GM12892 (cell line): ENCODE data around the gene ACAA1.

ENCODE experiments used
- POLR2A ChIP-seq: IDR thresholded peaks from 2 replicates; pipeline ENCODE4 v1.6.1; 2011; ENCODE audit warnings: low read depth, low read length, control low read depth
- POLR2AphosphoS5 ChIP-seq: IDR thresholded peaks from 2 replicates; pipeline ENCODE4 v1.6.1; 2011; ENCODE audit warnings: low read depth, low read length, control low read depth

DNA sequence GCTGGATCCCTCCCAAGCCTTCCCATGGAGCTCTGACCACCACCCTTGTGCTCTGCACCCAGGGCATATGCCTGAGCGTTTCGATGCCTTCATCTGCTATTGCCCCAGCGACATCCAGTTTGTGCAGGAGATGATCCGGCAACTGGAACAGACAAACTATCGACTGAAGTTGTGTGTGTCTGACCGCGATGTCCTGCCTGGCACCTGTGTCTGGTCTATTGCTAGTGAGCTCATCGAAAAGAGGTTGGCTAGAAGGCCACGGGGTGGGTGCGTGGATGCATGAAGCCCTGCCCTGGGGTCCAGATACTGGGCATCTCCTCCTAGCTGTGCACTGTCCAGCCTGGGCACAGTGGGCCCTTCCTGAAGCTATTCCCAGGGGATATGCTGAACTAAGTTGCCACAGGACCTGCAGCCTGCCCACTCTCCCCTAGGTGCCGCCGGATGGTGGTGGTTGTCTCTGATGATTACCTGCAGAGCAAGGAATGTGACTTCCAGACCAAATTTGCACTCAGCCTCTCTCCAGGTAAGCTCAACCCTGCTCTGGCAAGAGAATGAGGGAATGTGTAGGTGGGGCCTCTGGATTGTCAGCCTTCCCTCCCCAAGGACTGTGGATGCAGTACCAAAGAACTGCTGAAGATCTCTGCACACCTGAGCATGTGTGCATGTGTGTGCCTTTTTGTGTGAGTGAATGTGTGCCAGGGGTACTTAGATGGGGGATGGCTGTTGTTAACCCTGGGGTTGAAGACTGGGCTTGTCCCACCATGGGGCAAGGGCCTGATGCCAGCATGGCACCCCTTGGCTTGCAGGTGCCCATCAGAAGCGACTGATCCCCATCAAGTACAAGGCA lies 3.6 kb upstream of the ACAA1 start:
- TF ChIP-seq POLR2A: no peak
- no peak for TF ChIP-seq POLR2AphosphoS5
